Skin epidermis (tissue), 12 donors: ENCODE results near the gene GRAMD2A.

Source experiments
- H3K27ac ChIP-seq, 21 experiments: fragments of 200-600 bp; sonication (generic) in 11 of 21; one replicate each; pipeline ENCODE4 v1.5.0; 2020; ENCODE audit warnings: mild to moderate bottlenecking in 3 of 21, inconsistent platforms in 2 of 21, moderate library complexity in 2 of 21
- H3K4me3 ChIP-seq, 7 experiments: fragments of 200-600 bp; sonication (generic) in 2 of 7; one replicate each; pipeline ENCODE4 v1.5.0; 2020; ENCODE audit warnings: inconsistent platforms in 2 of 7, mild to moderate bottlenecking in 2 of 7, moderate library complexity in 1 of 7

The GRAMD2A gene

GRCh38 chr15:72223278-72223677, 25.7 kb upstream of the GRAMD2A start:
- no peak overlapping the region for H3K4me3 ChIP-seq
- peak overlapping the region in 12 of 21 experiments; percentile 2 to 77 (median 58) for H3K27ac ChIP-seq

GRCh38 chr15:72222393-72222792, 24.8 kb upstream of the GRAMD2A start:
- Histone ChIP-seq H3K27ac (peak overlapping the region in 19 of 21 experiments; percentile 33 to 77 (median 64)), H3K4me3 (no peak overlapping the region)

- no peak overlapping the region for H3K4me3 ChIP-seq
- peak overlapping the region in 9 of 21 experiments; percentile 1 to 70 (median 38) for H3K27ac ChIP-seq
These were observed 23.1 kb upstream of the GRAMD2A start for GRCh38 chr15:72220687-72221086.

GRCh38 chr15:72217216-72217615, 19.6 kb upstream of the GRAMD2A start:
- Histone ChIP-seq H3K4me3 (no peak overlapping the region), H3K27ac (peak overlapping the region in 2 of 21 experiments; percentile 6 to 44)

- H3K27ac ChIP-seq, result peak overlapping the region in 1 of 21 experiments; percentile 6
- no peak overlapping the region for H3K4me3 ChIP-seq
These were observed 18.5 kb upstream of the GRAMD2A start for GRCh38 chr15:72216079-72216478.

- no peak overlapping the region for H3K27ac ChIP-seq
- no peak overlapping the region for H3K4me3 ChIP-seq
These were observed 10.0 kb upstream of the GRAMD2A start for GRCh38 chr15:72207558-72208085.

- Histone ChIP-seq H3K4me3 (no peak overlapping the region), H3K27ac (no peak overlapping the region)
These were observed 9.1 kb upstream of the GRAMD2A start for GRCh38 chr15:72206677-72207000.

- Histone ChIP-seq H3K4me3 (no peak overlapping the region), H3K27ac (peak overlapping the region in 1 of 21 experiments; percentile 30)
These were observed 8.5 kb upstream of the GRAMD2A start for GRCh38 chr15:72205896-72206676.

GRCh38 chr15:72205273-72205672, 7.7 kb upstream of the GRAMD2A start:
- Histone ChIP-seq H3K27ac (peak overlapping the region in 3 of 21 experiments; percentile 30 to 53 (median 42)), H3K4me3 (no peak overlapping the region)

GRCh38 chr15:72203507-72203837, 5.9 kb upstream of the GRAMD2A start:
- Histone ChIP-seq H3K4me3 (no peak overlapping the region), H3K27ac (peak overlapping the region in 9 of 21 experiments; percentile 47 to 76 (median 69))

GRCh38 chr15:72202801-72203506, 5.4 kb upstream of the GRAMD2A start:
- peak overlapping the region in 15 of 21 experiments; percentile 16 to 76 (median 53) for H3K27ac ChIP-seq

GRCh38 chr15:72202302-72202701, 4.7 kb upstream of the GRAMD2A start:
- Histone ChIP-seq H3K4me3 (no peak overlapping the region), H3K27ac (peak overlapping the region in 12 of 21 experiments; percentile 16 to 76 (median 58))

More at GRCh38 chr15:72202801-72203506, 5.4 kb upstream of the GRAMD2A start:
- H3K4me3 ChIP-seq, result no peak overlapping the region

- H3K27ac ChIP-seq, result peak overlapping the region in 4 of 21 experiments; percentile 30 to 69 (median 32)
- H3K4me3 ChIP-seq, result no peak overlapping the region
These were observed 3.9 kb upstream of the GRAMD2A start for GRCh38 chr15:72201391-72201921.

- Histone ChIP-seq H3K27ac (peak overlapping the region in 6 of 21 experiments; percentile 9 to 69 (median 30)), H3K4me3 (no peak overlapping the region)
These were observed 3.0 kb upstream of the GRAMD2A start for GRCh38 chr15:72200395-72201237.

- H3K27ac ChIP-seq, result peak overlapping the region in 2 of 21 experiments; percentile 21 to 69
- no peak overlapping the region for H3K4me3 ChIP-seq
These were observed 2.2 kb upstream of the GRAMD2A start for GRCh38 chr15:72199721-72200212.

GRCh38 chr15:72199205-72199515, 1.6 kb upstream of the GRAMD2A start:
- H3K27ac ChIP-seq, result no peak overlapping the region
- H3K4me3 ChIP-seq, result no peak overlapping the region

- H3K27ac ChIP-seq, result peak overlapping the region in 1 of 21 experiments; percentile 18
- H3K4me3 ChIP-seq, result no peak overlapping the region
These were observed 993 bp upstream of the GRAMD2A start for GRCh38 chr15:72198356-72199204.

GRCh38 chr15:72197041-72197459, 537 bp downstream of the GRAMD2A start:
- H3K4me3 ChIP-seq, result peak overlapping the region; percentile 24 to 61 (median 37)
- peak overlapping the region in 9 of 21 experiments; percentile 18 to 69 (median 48) for H3K27ac ChIP-seq
